Mesothelial cell of epicardium (in vitro differentiated cells): ENCODE results near the gene FBXW9. TPM values are rescaled to one million over a fixed set of nuclear protein-coding genes. Genes with fewer than 3 reads are reported as not detected.

Experiments
- DNase-seq, 2 experiments: peaks; one replicate each; pipeline ENCODE4 v3.0.0; 2021; ENCODE audit warnings: low spot score in 2 of 2; ENCODE audit not compliant: unreplicated experiment in 2 of 2
- H3K27ac Mint-ChIP-seq: 2 replicates; pipeline ENCODE4 v1.8.0; 2021; ENCODE audit warnings: mixed read lengths
- H3K27me3 Mint-ChIP-seq: 2 replicates; pipeline ENCODE4 v1.8.0; 2021; ENCODE audit warnings: low read depth, mixed read lengths
- H3K36me3 Mint-ChIP-seq: 2 replicates; pipeline ENCODE4 v1.8.0; 2021; ENCODE audit warnings: mixed read lengths
- H3K4me1 Mint-ChIP-seq: 2 replicates; pipeline ENCODE4 v1.8.0; 2021; ENCODE audit warnings: mixed read lengths
- H3K4me3 Mint-ChIP-seq: 2 replicates; pipeline ENCODE4 v1.8.0; 2021; ENCODE audit warnings: mild to moderate bottlenecking, moderate library complexity, mixed read lengths
- H3K9me3 Mint-ChIP-seq: 2 replicates; pipeline ENCODE4 v1.8.0; 2021; ENCODE audit warnings: mixed read lengths
- total RNA-seq: library from RNA; stranded (reverse); gene quantifications from 3 replicates; pipeline ENCODE4 v1.2.1, GENCODE V29; 2021
- TF ChIP-seq, protein P1 (sequence below): fragments of 200-600 bp; sonication (generic); IDR thresholded peaks from one replicate; pipeline ENCODE4 v1.5.0; 2021; ENCODE audit warnings: antibody characterized with exemption; ENCODE audit not compliant: unreplicated experiment

The FBXW9 gene
- total RNA-seq, 1 donor from 2014 or later = 9.6 TPM

DNA sequence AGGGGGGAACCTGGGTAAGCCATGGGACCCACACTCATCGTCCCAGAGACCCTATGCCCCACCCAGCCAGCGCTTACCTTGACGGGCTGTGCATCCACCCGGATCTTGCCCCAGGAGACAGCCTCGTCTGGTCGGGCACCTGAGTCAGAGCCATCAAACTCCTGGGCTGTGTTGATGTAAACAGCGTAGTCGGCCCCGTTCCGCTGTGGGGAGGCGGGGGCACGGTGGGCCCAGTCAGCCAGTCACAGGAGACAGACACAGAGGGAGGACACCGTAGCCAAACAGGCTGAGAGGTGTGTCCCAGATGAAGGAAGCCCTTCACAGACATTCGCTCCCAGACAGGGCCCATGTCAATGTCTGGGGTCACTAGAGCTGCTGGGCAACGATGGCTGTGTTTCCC is 20.5 kb downstream of the FBXW9 start:
- H3K36me3 Mint-ChIP-seq = peaks cover 31% of the 10 kb centered on the region
- DNase-seq = no peak

DNA sequence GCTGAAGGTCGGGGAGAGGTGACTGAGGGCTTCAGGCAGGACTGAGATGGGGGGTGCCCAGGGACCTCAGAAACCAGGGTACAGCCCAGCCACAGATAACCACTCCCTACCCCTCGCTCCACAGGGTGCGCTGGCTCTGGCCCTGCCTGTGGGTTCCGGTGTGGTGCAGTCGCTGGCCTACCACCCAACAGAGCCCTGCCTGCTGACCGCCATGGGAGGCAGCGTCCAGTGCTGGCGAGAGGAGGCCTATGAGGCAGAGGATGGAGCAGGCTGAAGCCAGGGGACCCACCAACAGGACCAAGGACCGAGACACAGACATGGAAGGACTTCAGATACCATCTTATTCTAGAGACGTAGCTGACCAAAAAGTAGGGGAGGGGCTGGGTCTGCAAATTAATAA is 21.0 kb downstream of the FBXW9 start:
- peaks cover 29% of the 10 kb centered on the region for H3K36me3 Mint-ChIP-seq
- peaks cover 4% of the 10 kb centered on the region for H3K4me1 Mint-ChIP-seq
- TF ChIP-seq, protein P1, sequence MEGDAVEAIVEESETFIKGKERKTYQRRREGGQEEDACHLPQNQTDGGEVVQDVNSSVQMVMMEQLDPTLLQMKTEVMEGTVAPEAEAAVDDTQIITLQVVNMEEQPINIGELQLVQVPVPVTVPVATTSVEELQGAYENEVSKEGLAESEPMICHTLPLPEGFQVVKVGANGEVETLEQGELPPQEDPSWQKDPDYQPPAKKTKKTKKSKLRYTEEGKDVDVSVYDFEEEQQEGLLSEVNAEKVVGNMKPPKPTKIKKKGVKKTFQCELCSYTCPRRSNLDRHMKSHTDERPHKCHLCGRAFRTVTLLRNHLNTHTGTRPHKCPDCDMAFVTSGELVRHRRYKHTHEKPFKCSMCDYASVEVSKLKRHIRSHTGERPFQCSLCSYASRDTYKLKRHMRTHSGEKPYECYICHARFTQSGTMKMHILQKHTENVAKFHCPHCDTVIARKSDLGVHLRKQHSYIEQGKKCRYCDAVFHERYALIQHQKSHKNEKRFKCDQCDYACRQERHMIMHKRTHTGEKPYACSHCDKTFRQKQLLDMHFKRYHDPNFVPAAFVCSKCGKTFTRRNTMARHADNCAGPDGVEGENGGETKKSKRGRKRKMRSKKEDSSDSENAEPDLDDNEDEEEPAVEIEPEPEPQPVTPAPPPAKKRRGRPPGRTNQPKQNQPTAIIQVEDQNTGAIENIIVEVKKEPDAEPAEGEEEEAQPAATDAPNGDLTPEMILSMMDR = no peak
- DNase-seq = no peak
- no peaks in the 10 kb centered on the region for H3K9me3 Mint-ChIP-seq
- no peak overlapping the region for H3K4me3 Mint-ChIP-seq
- H3K27ac Mint-ChIP-seq = no peak overlapping the region
- H3K27me3 Mint-ChIP-seq = no peaks in the 10 kb centered on the region

More for the DNA sequence above, 20.5 kb downstream of the FBXW9 start:
- no peak overlapping the region for H3K4me3 Mint-ChIP-seq
- H3K27ac Mint-ChIP-seq = no peak overlapping the region
- no peaks in the 10 kb centered on the region for H3K9me3 Mint-ChIP-seq
- peaks cover 3% of the 10 kb centered on the region for H3K4me1 Mint-ChIP-seq
- TF ChIP-seq, protein P1 = no peak
- H3K27me3 Mint-ChIP-seq = no peaks in the 10 kb centered on the region

DNA sequence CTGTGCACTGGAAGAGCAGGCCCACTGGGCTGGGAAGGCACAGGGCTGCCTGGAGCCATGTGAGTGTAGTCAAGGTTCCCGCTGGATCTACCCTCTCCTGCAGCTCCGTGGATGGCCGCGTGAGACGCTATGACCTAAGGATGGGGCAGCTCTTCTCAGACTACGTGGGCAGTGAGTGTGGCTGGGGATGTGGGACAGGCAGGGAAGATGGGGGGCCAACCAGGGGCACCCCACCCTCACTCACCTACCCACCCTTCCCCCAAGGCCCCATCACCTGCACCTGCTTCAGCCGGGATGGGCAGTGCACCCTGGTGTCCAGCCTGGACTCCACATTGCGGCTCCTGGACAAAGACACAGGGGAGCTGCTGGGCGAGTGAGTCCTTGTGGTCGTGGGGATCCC is 23.7 kb downstream of the FBXW9 start:
- Mint-ChIP-seq H3K27ac (no peak overlapping the region), H3K4me1 (peaks cover 26% of the 10 kb centered on the region), H3K9me3 (no peaks in the 10 kb centered on the region), H3K27me3 (no peaks in the 10 kb centered on the region), H3K36me3 (peaks cover 20% of the 10 kb centered on the region), H3K4me3 (no peak overlapping the region)
- TF ChIP-seq, protein P1 = no peak
- no peak for DNase-seq

DNA sequence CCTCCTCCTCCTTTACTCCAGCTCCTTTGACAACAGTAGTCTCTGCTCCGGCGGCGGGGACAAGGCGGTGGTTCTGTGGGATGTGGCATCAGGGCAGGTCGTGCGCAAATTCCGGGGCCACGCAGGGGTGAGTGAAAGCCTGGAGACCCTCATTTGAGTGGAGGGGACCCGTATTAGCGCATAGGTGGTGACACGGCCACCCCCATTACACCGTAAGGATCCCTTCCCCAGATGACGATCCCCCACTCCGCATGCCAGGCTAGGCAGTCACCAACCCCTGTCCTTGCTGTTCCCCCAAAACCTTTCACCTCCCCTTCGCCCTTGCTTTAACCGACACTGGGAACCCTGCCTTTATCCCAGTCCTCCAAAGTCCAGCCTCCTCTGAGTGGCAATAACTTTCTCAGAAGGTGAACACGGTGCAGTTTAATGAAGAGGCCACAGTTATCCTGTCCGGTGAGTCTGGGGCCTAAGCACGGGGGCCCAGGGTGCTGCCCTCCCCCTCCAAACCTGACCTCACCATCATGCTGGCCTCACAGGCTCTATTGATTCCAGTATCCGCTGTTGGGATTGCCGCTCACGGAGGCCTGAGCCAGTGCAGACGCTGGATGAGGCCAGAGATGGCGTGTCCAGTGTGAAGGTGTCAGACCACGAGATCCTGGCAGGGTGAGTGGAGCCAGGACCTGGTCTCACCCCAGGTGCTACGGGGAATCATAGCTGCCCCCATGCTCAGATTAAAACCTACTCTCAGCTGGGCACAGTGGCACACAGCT is 26.1 kb downstream of the FBXW9 start:
- no peak for DNase-seq
- Mint-ChIP-seq H3K4me1 (peaks cover 42% of the 10 kb centered on the region), H3K9me3 (no peaks in the 10 kb centered on the region), H3K36me3 (peaks cover 13% of the 10 kb centered on the region), H3K4me3 (peak overlapping the region; percentile 99), H3K27ac (peak overlapping the region; percentile 100), H3K27me3 (no peaks in the 10 kb centered on the region)
- TF ChIP-seq, protein P1 = no peak

DNA sequence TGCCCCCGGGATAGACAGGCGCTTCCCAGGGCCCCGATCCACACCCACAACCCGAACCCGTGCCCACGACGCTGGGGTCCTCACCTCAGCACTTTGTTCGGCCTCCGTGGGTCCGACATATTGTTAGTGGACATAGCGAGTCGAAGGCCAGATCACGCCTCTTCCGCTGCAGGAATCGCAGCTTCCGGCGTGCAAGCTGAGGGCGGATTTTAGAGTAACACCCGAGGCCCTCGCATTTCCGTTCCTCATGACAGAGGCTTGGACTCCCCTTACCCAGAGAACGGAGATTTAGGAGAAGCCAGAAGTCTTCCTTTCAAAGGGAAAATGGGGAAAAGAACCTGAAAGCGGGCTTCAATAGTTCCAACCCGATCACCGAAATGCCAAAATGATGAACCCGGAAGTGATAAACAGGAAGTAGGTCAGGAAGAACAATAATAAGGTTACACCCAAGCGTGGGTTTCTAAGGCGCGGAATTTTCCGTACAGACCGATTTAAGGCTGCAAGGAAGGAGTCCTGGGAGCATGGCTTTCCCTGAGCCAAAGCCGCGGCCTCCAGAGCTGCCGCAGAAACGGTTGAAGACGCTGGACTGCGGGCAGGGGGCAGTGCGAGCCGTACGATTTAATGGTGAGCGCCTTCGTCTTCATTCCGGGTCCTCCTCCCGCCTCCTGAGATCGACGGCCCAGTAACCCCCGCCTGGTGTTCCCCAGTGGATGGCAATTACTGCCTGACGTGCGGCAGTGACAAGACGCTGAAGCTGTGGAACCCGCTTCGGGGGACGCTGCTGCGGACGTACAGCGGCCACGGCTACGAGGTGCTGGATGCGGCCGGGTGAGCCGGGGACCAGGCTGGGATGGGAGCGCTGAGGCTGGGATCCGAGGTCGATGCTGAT is 26.9 kb downstream of the FBXW9 start:
- DNase-seq = peak; percentile 56 to 76
- peak overlapping the region; percentile 99 for H3K4me3 Mint-ChIP-seq
- H3K36me3 Mint-ChIP-seq = peaks cover 12% of the 10 kb centered on the region
- H3K27me3 Mint-ChIP-seq = no peaks in the 10 kb centered on the region
- H3K27ac Mint-ChIP-seq = peak overlapping the region; percentile 100
- H3K9me3 Mint-ChIP-seq = no peaks in the 10 kb centered on the region
- peaks cover 42% of the 10 kb centered on the region for H3K4me1 Mint-ChIP-seq
- TF ChIP-seq, protein P1 = no peak
